ENCODE data around the gene BAIAP2.

DNA sequence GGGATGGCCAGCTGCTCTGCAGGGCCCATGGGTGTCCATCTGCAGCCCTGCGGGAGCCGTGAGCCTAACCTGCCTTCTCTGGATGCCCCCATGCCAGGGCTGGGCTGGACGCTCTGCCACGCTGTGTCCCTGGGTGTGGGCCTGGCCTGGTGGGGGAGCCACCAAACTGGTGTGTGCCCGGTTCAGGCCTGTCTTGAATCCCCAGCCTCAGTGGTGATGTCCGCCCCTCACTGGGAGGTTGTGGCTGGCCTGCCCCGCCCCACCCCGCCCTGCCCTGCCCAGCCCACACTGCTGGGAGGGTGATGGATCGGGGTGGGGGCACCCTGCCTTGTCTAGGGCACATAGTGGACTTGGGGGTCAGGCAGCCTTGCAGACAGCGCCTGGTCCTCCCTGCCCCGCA is 80.3 kb downstream of the BAIAP2 start:
- TF ChIP-seq, protein P1, sequence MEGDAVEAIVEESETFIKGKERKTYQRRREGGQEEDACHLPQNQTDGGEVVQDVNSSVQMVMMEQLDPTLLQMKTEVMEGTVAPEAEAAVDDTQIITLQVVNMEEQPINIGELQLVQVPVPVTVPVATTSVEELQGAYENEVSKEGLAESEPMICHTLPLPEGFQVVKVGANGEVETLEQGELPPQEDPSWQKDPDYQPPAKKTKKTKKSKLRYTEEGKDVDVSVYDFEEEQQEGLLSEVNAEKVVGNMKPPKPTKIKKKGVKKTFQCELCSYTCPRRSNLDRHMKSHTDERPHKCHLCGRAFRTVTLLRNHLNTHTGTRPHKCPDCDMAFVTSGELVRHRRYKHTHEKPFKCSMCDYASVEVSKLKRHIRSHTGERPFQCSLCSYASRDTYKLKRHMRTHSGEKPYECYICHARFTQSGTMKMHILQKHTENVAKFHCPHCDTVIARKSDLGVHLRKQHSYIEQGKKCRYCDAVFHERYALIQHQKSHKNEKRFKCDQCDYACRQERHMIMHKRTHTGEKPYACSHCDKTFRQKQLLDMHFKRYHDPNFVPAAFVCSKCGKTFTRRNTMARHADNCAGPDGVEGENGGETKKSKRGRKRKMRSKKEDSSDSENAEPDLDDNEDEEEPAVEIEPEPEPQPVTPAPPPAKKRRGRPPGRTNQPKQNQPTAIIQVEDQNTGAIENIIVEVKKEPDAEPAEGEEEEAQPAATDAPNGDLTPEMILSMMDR (IDR thresholded peaks at IDR 0.05) = no peak
- TF ChIP-seq POLR2A (IDR thresholded peaks at IDR 0.05) = no peak
